Chondrocyte (in vitro differentiated cells): ENCODE measurements around the gene SOS1. TPM values are rescaled to one million over a fixed set of nuclear protein-coding genes. Genes with fewer than 3 reads are reported as not detected.
"Not testable (repeated sequence)": the region's sequence is repeated elsewhere in the genome, so short reads cannot be mapped to it uniquely, and the experiment has no call there.

Experiments
- DNase-seq: peaks from one replicate; pipeline ENCODE4 v3.0.0; 2021; ENCODE audit warnings: mixed read lengths, low spot score
- H3K27ac Mint-ChIP-seq: one replicate; pipeline ENCODE4 v1.8.0; 2021; ENCODE audit warnings: mild to moderate bottlenecking, moderate library complexity, mixed read lengths; ENCODE audit not compliant: unreplicated experiment
- H3K27me3 Mint-ChIP-seq: 2 replicates; pipeline ENCODE4 v1.8.0; 2021; ENCODE audit warnings: low read depth, mixed read lengths
- H3K36me3 Mint-ChIP-seq: 2 replicates; pipeline ENCODE4 v1.8.0; 2021; ENCODE audit warnings: low read depth, mixed read lengths
- H3K4me1 Mint-ChIP-seq: 2 replicates; pipeline ENCODE4 v1.8.0; 2021; ENCODE audit warnings: low read depth, mild to moderate bottlenecking, mixed read lengths
- H3K4me3 Mint-ChIP-seq: one replicate; pipeline ENCODE4 v1.8.0; 2021; ENCODE audit warnings: mild to moderate bottlenecking, moderate library complexity, mixed read lengths; ENCODE audit not compliant: unreplicated experiment
- H3K9me3 Mint-ChIP-seq: 2 replicates; pipeline ENCODE4 v1.8.0; 2021; ENCODE audit warnings: low read depth, mixed read lengths
- total RNA-seq: library from RNA; stranded (reverse); gene quantifications from 3 replicates; pipeline ENCODE4 v1.2.1, GENCODE V29; 2021
- TF ChIP-seq, protein P1 (sequence below): fragments of 200-600 bp; sonication (generic); IDR thresholded peaks from 2 replicates; pipeline ENCODE4 v1.5.0; 2021; ENCODE audit warnings: antibody characterized with exemption, mild to moderate bottlenecking, moderate library complexity

SOS1 gene
- total RNA-seq, 1 donor from 2014 or later: 37.2 TPM

DNA sequence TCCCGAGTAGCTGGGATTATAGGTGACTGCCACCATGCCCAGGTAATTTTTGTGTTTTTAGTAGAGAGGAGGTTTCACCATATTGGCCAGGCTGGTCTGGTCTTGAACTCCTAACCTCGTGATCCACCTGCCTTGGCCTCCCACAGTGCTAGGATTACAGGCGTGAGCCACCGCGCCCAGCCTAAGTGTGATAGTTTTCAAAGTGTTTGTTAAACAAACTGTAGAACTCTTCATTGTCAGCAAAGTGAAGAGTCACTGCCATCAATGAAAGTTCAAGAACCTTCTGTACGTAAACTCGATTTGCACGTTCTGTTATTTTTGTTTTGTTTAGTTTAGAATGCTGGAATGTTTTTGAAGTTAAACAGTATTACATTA lies 18.0 kb upstream of the SOS1 start:
- H3K4me3 Mint-ChIP-seq: no peak overlapping the region
- H3K4me1 Mint-ChIP-seq: peaks cover 17% of the 10 kb centered on the region
- H3K27ac Mint-ChIP-seq: no peak overlapping the region
- H3K27me3 Mint-ChIP-seq: no peaks in the 10 kb centered on the region
- no peak for DNase-seq
- no peaks in the 10 kb centered on the region for H3K36me3 Mint-ChIP-seq
- TF ChIP-seq, protein P1, sequence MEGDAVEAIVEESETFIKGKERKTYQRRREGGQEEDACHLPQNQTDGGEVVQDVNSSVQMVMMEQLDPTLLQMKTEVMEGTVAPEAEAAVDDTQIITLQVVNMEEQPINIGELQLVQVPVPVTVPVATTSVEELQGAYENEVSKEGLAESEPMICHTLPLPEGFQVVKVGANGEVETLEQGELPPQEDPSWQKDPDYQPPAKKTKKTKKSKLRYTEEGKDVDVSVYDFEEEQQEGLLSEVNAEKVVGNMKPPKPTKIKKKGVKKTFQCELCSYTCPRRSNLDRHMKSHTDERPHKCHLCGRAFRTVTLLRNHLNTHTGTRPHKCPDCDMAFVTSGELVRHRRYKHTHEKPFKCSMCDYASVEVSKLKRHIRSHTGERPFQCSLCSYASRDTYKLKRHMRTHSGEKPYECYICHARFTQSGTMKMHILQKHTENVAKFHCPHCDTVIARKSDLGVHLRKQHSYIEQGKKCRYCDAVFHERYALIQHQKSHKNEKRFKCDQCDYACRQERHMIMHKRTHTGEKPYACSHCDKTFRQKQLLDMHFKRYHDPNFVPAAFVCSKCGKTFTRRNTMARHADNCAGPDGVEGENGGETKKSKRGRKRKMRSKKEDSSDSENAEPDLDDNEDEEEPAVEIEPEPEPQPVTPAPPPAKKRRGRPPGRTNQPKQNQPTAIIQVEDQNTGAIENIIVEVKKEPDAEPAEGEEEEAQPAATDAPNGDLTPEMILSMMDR: no peak
- H3K9me3 Mint-ChIP-seq: no peaks in the 10 kb centered on the region

DNA sequence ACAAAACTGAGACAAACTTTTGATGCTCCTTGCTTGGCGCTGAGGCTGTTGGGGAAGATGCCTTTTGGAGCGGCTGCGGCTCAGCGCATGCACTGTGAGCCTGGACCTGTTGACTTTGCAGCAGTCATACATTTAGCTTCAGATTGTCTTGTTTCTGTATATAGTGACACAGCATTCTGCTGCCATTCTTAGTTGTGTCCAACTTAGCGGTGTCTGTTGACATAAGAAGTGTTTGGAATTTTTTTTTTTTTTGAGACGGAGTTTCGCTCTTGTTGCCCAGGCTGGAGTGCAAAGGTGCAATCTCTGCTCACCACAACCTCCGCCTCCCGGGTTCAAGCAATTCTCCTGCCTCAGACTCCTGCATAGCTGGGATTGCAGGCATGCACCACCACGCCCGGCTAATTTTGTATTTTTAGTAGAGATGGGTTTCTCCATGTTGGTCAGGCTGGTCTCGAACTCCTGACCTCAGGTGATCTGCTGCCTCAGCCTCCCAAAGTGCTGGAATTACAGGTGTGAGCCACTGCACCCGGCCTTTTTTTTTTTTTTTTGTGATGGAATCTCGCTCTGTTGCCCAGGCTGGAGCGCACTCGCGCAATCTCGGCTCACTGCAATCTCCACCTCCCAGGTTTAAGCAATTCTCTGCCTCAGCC lies 17.5 kb upstream of the SOS1 start:
- H3K27ac Mint-ChIP-seq, H3K27me3 Mint-ChIP-seq, H3K36me3 Mint-ChIP-seq, H3K9me3 Mint-ChIP-seq, DNase-seq, H3K4me3 Mint-ChIP-seq: not testable (repeated sequence)
- H3K4me1 Mint-ChIP-seq: peaks cover 17% of the 10 kb centered on the region

DNA sequence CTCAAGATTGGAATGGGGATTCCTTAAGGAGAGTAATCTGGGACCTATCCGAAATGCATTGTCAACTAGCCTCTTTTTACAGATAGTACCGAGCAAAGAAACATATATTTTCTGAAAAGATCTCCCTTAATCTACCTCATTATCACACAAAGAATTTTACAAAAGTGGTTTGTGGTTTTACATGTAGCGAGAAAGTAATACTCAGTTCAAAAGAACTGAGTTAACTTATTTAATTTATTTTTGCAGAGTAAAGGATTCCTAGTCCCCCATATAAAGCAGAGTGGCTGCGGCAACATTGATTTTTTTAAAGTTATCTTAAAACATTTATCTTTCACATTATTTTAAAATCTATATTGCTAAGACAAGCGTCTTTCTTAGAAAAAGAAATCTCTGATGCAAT lies 15.9 kb upstream of the SOS1 start:
- no peak overlapping the region for H3K27ac Mint-ChIP-seq

DNA sequence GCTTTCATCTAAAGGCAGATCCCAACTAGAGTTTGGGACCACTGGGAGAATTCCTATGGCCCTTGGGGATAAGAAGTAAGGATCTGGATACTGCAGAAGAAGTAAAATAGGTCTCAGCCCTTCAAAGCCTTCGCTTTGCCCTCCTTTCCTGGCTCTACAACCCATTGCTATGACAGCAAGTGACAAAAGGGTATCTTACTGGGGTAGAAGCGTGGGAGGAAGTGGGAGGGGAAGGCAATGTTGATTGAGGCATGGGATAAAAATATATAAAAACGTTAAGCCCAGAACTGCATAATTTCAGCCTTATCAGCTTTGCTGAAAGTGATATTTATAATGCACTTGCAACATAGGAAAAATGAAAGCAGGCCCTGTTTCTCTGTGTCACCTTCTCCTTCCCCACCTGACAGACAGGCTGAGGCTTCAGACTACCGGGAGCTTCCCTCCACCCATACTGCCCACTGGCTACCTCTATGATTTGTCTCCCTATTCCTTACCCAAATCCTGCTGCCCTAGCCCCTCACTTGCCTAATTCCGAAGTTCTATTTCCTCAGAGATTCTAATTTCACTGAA lies 14.9 kb upstream of the SOS1 start:
- TF ChIP-seq, protein P1: no peak
- Mint-ChIP-seq H3K27ac (no peak overlapping the region), H3K36me3 (no peaks in the 10 kb centered on the region), H3K4me1 (peaks cover 6% of the 10 kb centered on the region), H3K27me3 (no peaks in the 10 kb centered on the region), H3K4me3 (no peak overlapping the region), H3K9me3 (no peaks in the 10 kb centered on the region)
- no peak for DNase-seq

More for the DNA sequence above, 15.9 kb upstream of the SOS1 start:
- DNase-seq: no peak
- Mint-ChIP-seq H3K4me1 (peaks cover 13% of the 10 kb centered on the region), H3K27me3 (no peaks in the 10 kb centered on the region), H3K9me3 (no peaks in the 10 kb centered on the region), H3K36me3 (no peaks in the 10 kb centered on the region), H3K4me3 (no peak overlapping the region)
- TF ChIP-seq, protein P1: no peak

DNA sequence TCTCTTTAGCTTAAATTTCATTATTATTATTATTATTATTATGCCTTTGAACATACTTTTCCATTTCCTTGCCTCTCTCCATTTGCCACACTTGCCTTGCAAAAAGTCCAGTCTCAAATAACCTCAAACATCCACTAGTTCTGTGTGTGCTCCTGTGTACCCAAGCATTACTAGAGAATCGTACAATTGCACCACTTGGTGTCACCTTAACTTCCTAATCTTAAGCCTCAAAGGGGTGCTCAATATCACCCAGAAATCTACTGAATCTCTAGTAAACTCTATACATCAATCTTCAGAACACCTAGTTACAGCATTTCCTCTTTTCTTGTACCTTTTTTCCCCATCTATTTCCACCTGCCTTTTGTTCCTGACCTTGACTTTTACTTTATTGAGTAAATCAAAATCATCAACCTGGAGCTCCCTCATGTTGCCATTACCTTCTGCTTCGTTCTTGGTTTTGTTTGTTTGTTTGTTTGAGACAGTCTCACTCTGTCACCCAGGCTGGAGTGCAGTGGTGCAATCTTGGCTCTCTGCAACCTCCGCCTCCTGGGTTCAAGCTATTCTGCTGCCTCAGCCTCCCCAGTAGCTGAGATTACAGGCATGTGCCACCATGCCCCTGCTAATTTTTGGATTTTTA lies 12.5 kb upstream of the SOS1 start:
- DNase-seq: no peak
- no peak overlapping the region for H3K27ac Mint-ChIP-seq
- H3K4me1 Mint-ChIP-seq: no peaks in the 10 kb centered on the region
- no peaks in the 10 kb centered on the region for H3K9me3 Mint-ChIP-seq
- H3K27me3 Mint-ChIP-seq: no peaks in the 10 kb centered on the region
- H3K4me3 Mint-ChIP-seq: no peak overlapping the region
- no peaks in the 10 kb centered on the region for H3K36me3 Mint-ChIP-seq
- TF ChIP-seq, protein P1: no peak
